Right cardiac atrium (tissue), 5 donors: ENCODE measurements around the gene FAM83F. TPM values are rescaled to one million over a fixed set of nuclear protein-coding genes. Genes with fewer than 3 reads are reported as not detected.

Source experiments
- ATAC-seq, 2 donors: fragments of 200-7000 bp; cut with Tn5 transposase; one replicate each; pipeline versions ENCODE4 v1.8.0 to v1.9.1; 2020; ENCODE audit warnings: moderate library complexity in 2 of 2, mild to moderate bottlenecking in 1 of 2
- DNase-seq, 3 donors: peaks; one replicate each; pipeline ENCODE4 v3.0.0-alpha.2; 2020
- H3K27ac ChIP-seq: one replicate; pipeline ENCODE4 v1.5.1; 2013; ENCODE audit warnings: mild to moderate bottlenecking, low read length, control low read depth, moderate library complexity
- H3K27me3 ChIP-seq: one replicate; pipeline ENCODE4 v1.6.1; 2013; ENCODE audit not compliant: control insufficient read depth, insufficient read depth
- H3K4me1 ChIP-seq: one replicate; pipeline ENCODE4 v1.6.1; 2013; ENCODE audit warnings: low read length; ENCODE audit not compliant: control insufficient read depth, insufficient read depth
- H3K4me3 ChIP-seq: one replicate; pipeline ENCODE4 v1.5.1; 2013; ENCODE audit warnings: low read length, control low read depth
- H3K9me3 ChIP-seq: one replicate; pipeline ENCODE4 v1.6.1; 2013; ENCODE audit warnings: low read length; ENCODE audit not compliant: control insufficient read depth
- WGBS: extraction: QIAGEN DNeasy Blood & Tissue Kit; methylation state at CpG from one replicate; pipeline ENCODE4 v1.1.7; 2013; 5-methylcytosine and 5-hydroxymethylcytosine counted together
- intact Hi-C, 4 donors: fragments of 100-400 bp; cut with DNase I; formaldehyde crosslinking; loops; one replicate each; pipeline versions ENCODE4 v1.11.0 to v1.14.0; 2022 to 2023
- polyA plus RNA-seq: library from polyadenylated mRNA; stranded (reverse); fragments of 200-250 nt; gene quantifications from one replicate; pipeline ENCODE4 v1.2.3, GENCODE V29; 2013
- total RNA-seq, 4 donors: library from RNA; stranded (reverse); fragmentation: NEBNext Ultra II Directional; extraction: Animal tissue kit (Norgen Biotek cat#: 25700); gene quantifications; one replicate each; pipeline ENCODE4 v1.2.1, GENCODE V29; 2021
- donor health status: healthy with polysubstance abuse.
- donor health status: DM: no; HTN: yes; CAD: no.
- donor health status: DM: no; HTN: no; CAD: no.
- donor health status: DM: no; HTN: yes; CAD: no; lungs with severe emphysema.
- donor health status: DM: yes; HTN: yes; CAD: no.

The FAM83F gene
- total and polyA plus RNA-seq, 5 donors, result 3.6 to 8.5 (median 5.9) TPM

- Histone ChIP-seq H3K27ac (no peak overlapping the region), H3K27me3 (no peaks in the 10 kb centered on the region), H3K4me3 (no peak overlapping the region), H3K9me3 (no peaks in the 10 kb centered on the region), H3K4me1 (peaks cover 3% of the 10 kb centered on the region)
- DNase-seq (no peak), ATAC-seq (peak; percentile 62)
- intact Hi-C loops, result no loop called here
Measured at GRCh38 chr22:40070701-40071100, 75.9 kb downstream of the FAM83F start.

DNA sequence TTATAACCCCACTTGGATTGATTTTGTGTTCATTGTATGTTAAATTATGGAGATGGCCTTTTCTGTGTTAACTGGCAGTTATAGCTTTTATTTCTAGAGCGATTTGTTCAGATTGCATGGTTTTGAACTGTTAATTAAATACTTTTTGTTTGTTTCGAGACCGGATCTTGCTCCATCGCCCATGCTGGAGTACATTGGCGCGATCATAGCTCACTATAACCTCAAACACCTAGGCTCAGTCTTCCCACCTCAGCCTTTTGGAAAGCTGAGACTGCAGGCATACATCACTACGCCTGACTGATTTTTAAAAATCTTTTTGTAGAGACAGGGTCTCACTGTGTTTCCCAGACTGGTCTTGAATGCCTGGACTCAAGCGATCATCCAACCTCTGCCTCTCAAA, 77.0 kb downstream of the FAM83F start:
- Histone ChIP-seq H3K27ac (no peak overlapping the region), H3K4me3 (no peak overlapping the region), H3K27me3 (no peaks in the 10 kb centered on the region), H3K4me1 (peaks cover 3% of the 10 kb centered on the region), H3K9me3 (no peaks in the 10 kb centered on the region)
- intact Hi-C loops, result no loop called here
- DNase-seq, result no peak
- ATAC-seq, result no peak
- WGBS, result 96% methylated on average over 8 of the region's 8 CpGs

DNA sequence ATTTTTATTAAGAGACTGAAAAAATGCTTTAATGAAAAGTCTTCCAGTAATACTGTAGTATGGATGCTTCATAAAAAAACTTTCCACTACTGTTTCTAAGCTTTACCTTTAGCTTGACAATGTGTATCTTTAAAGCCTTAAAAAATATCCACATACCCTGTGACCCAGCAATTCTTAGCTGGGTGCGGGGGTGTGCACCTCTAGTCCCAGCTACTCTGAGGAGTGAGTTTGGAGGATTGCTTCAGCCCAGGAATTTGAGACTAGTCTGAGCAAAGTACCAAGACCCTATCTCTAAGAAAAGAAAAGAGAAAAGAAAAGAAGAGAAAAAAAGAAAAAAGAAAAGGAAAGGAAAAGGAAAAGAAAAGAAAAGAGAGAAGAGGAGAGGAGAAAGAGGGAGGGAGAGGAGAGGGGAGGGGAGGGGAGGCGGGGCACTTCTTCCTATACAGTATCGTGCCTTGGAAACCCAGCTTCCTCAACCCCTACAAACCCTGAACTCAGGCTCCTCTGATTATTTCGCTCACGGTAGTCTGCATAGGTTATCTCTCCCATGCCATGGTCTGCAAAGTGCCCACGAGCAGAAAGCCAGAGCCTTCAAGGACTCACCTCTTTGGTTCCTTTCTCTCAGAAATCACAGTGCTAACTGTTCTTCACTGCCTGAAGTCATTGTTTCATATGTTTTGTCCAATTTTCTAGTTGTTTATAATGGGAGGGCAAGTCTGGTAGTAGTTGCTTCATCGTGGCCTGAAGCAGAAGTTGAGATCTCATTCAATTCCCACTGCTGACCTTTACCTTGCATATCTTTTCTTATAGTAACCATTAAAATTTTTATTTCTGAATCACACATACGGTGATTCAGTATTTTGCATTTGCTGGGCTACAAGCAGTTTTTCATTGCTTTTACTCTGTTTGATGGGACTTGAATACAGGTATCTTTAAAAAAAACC, 82.2 kb downstream of the FAM83F start:
- intact Hi-C loops, result no loop called here
- no peak overlapping the region for H3K4me3 ChIP-seq
- no peak overlapping the region for H3K27ac ChIP-seq
- DNase-seq (no peak), ATAC-seq (no peak)
- H3K9me3 ChIP-seq, result no peaks in the 10 kb centered on the region
- H3K27me3 ChIP-seq, result no peaks in the 10 kb centered on the region
- 72% methylated on average over 8 of the region's 8 CpGs for WGBS
- peaks cover 4% of the 10 kb centered on the region for H3K4me1 ChIP-seq

GRCh38 chr22:40077646-40078016, 82.9 kb downstream of the FAM83F start:
- DNase-seq (no peak), ATAC-seq (no peak)
- WGBS, result 88% methylated on average over 1 of the region's 1 CpG
- intact Hi-C loops, result no loop called here
- no peaks in the 10 kb centered on the region for H3K9me3 ChIP-seq
- H3K4me1 ChIP-seq, result peaks cover 4% of the 10 kb centered on the region
- no peak overlapping the region for H3K4me3 ChIP-seq
- H3K27me3 ChIP-seq, result no peaks in the 10 kb centered on the region
- H3K27ac ChIP-seq, result no peak overlapping the region

GRCh38 chr22:40081662-40082061, 86.9 kb downstream of the FAM83F start:
- no peak for DNase-seq
- no peak for ATAC-seq
- Histone ChIP-seq H3K9me3 (no peaks in the 10 kb centered on the region), H3K27ac (no peak overlapping the region), H3K27me3 (no peaks in the 10 kb centered on the region), H3K4me1 (peaks cover 14% of the 10 kb centered on the region), H3K4me3 (no peak overlapping the region)
- 49% methylated on average over 5 of the region's 5 CpGs for WGBS
- intact Hi-C loops, result no loop called here

DNA sequence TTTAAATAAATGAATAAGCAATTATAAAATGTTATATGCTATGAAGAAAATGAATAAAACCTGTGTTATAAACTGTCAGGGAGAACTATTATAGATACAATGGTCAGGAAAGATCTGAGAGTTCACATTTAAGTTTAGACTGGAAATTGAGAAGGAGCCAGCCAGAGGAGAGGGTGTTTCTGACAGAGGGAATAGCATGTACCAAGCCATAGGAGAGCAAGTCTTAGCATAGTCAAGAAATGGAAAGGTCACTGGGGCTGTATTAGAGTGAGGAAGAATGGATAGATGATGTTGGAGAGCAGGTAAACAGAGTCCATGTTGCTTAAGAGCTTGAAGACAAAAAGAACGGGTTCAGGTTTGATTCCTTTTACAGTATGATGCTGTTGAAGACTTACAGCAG, 87.4 kb downstream of the FAM83F start:
- H3K4me3 ChIP-seq, result no peak overlapping the region
- DNase-seq (no peak), ATAC-seq (peak in 1 of 2 donors; percentile 55)
- intact Hi-C loops, result no loop called here
- H3K4me1 ChIP-seq, result peaks cover 13% of the 10 kb centered on the region
- H3K27ac ChIP-seq, result no peak overlapping the region
- no peaks in the 10 kb centered on the region for H3K27me3 ChIP-seq
- 94% methylated on average over 1 of the region's 1 CpG for WGBS
- H3K9me3 ChIP-seq, result no peaks in the 10 kb centered on the region

DNA sequence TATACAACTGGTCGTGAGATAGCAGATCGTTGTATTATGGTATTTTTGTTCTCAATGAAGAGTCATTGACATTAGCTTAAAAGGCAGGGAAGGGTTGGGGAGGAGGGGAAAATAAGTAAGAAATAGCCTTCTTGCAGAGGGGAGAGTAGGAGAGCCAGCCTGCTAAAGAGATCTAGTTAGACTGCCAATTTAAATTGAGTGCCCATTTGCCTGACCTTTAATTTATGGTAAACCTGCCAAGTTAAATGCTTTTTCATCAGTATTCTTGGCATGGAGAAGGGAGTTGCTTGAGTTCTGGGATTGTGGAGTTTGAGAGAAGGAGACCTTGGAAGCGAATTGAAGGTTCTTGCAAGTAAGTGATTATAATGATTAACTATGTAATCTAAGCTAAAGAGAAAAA, 89.0 kb downstream of the FAM83F start:
- no peaks in the 10 kb centered on the region for H3K9me3 ChIP-seq
- H3K27me3 ChIP-seq, result no peaks in the 10 kb centered on the region
- 85% methylated on average over 3 of the region's 3 CpGs for WGBS
- DNase-seq (no peak), ATAC-seq (no peak)
- H3K4me3 ChIP-seq, result no peak overlapping the region
- H3K27ac ChIP-seq, result no peak overlapping the region
- intact Hi-C loops, result no loop called here
- H3K4me1 ChIP-seq, result peaks cover 12% of the 10 kb centered on the region

DNA sequence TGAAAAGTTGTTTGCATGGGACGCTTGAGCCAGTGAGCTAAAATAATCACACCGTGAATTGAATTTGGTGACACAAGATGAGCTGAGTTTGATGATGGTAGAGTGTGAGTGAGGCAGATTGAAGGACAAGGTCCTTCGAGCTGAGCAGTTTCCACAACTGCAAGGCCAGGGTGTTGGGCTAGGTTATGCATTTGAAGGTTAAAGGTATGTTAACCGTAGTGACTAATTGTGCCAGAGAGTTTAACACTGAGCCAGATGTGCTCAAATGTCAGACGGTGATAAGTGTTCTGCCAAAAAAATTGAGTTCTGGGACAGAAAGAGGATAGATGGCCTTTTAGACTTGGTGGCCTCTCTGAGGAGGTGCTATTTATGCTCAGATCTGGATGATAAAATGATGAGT, 89.5 kb downstream of the FAM83F start:
- H3K9me3 ChIP-seq, result no peaks in the 10 kb centered on the region
- no peaks in the 10 kb centered on the region for H3K27me3 ChIP-seq
- H3K27ac ChIP-seq, result no peak overlapping the region
- 69% methylated on average over 5 of the region's 5 CpGs for WGBS
- no peak overlapping the region for H3K4me3 ChIP-seq
- intact Hi-C loops, result no loop called here
- H3K4me1 ChIP-seq, result peaks cover 12% of the 10 kb centered on the region
- DNase-seq (no peak), ATAC-seq (peak; percentile 23 to 29)

DNA sequence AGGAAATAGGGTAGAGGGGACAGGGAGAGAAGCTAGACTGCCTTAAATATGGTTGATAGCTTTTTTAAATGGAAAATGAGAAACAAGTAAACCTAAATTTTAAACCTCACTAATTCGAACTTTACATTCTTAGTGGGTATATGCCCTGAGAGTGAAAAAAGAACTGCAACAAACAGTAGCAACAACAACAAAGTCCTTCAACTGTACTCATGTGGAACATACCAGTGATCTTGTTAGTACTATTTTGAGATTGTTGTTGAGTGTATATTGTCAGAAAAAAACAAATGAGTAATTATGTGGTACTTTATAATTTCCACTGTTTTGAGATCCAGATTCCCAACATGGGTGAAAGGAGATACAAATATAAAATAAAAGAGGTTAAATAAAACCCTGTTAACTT, 94.1 kb downstream of the FAM83F start:
- DNase-seq (no peak), ATAC-seq (no peak)

More for the DNA sequence above, 94.1 kb downstream of the FAM83F start:
- WGBS, result 90% methylated on average over 1 of the region's 1 CpG
- Histone ChIP-seq H3K27ac (no peak overlapping the region), H3K9me3 (no peaks in the 10 kb centered on the region), H3K27me3 (no peaks in the 10 kb centered on the region), H3K4me1 (peaks cover 9% of the 10 kb centered on the region), H3K4me3 (no peak overlapping the region)
- intact Hi-C loops, result no loop called here

Other genes with a start within 250 kb of the FAM83F start
- gene ENTHD1, start 101.2 kb upstream of the FAM83F start, total RNA-seq, result not detected
- 0.02 TPM for gene ENTHD1, start 101.2 kb upstream of the FAM83F start, polyA plus RNA-seq
- gene GRAP2, start 93.9 kb upstream of the FAM83F start, total RNA-seq, result 1 to 10 TPM; 2.0 to 5.5 (median 4.1) TPM
- 1.6 TPM for gene GRAP2, start 93.9 kb upstream of the FAM83F start, polyA plus RNA-seq
- under 1 TPM in 1 of 4 donors, not detected in 3; 0.31 TPM for gene TMA7B, start 34.6 kb upstream of the FAM83F start, total RNA-seq
- gene TMA7B, start 34.6 kb upstream of the FAM83F start, polyA plus RNA-seq, result 0.09 TPM
- gene TNRC6B, start 183.0 kb downstream of the FAM83F start, total RNA-seq, result 10 to 100 TPM; 38.1 to 50.6 (median 39.8) TPM
- 14.4 TPM for gene TNRC6B, start 183.0 kb downstream of the FAM83F start, polyA plus RNA-seq